Mucosa of stomach (tissue), 1 donor: ENCODE results near the gene GAB3.

Experiments used
- H3K27me3 ChIP-seq: one replicate; pipeline ENCODE4 v1.7.0; 2013; ENCODE audit warnings: mild to moderate bottlenecking, low read length; ENCODE audit not compliant: control insufficient read depth, insufficient read depth
- H3K36me3 ChIP-seq: one replicate; pipeline ENCODE4 v1.7.0; 2013; ENCODE audit warnings: low read length; ENCODE audit not compliant: control insufficient read depth, insufficient read depth
- H3K4me1 ChIP-seq: one replicate; pipeline ENCODE4 v1.7.0; 2013; ENCODE audit warnings: mild to moderate bottlenecking, low read length; ENCODE audit not compliant: control insufficient read depth, insufficient read depth
- H3K4me3 ChIP-seq: one replicate; pipeline ENCODE4 v1.7.0; 2013; ENCODE audit warnings: low read length
- H3K9ac ChIP-seq: one replicate; pipeline ENCODE4 v1.7.0; 2013; ENCODE audit warnings: mild to moderate bottlenecking, low read length, moderate library complexity
- H3K9me3 ChIP-seq: one replicate; pipeline ENCODE4 v1.7.0; 2013; ENCODE audit warnings: mild to moderate bottlenecking, low read length, moderate library complexity; ENCODE audit not compliant: control insufficient read depth
- donor health status: Pancreatic carcinoma.

Gene GAB3

DNA sequence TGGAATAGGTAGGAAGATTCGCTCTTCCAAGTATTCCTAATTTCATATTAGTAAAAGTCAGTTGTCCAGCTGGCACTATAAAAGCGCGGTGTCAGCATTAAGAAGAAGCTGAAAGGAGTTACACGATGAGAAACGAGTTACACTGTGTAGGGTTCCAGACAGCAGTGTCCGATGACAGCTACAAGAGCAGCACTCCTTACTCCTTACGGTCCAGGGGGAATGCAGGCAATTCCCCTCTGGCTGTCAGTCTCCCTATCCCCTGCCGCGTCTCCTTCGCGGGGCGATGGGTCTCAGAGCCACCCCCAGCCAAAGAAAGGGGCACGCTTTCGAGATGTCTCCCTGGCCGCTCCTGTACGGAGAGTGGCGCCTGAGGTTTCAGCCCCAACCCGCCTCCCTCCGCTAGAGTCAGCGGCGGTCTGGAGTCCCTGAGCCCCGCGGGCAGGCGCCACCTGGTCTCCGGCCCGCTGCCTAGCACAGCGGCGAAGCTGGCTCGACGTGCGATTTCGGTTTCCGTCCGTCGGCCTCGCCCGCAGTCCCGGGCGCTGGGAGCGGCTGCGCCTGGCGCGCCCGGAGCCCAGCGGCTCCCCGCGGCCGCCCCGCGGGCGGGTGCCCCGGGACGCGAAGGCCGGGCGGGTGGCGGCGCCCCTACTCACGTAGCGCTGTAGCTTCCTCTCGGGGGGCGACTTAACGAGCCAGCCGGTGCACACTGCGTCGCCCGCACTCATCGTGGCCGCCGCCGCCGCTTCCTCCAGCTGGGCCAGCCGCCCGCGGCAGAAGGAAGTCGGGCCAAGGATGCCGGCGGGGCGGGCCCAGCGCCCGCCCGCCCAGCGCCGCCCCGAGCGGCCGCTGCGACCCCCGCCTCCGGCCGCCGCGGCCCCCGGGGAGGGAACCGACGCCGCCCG is at the start of gene GAB3:
Gene GAB3, minus strand, starts transcription at position 777 of the 902 bp plus-strand sequence. Its CDS starts 52 bp downstream, at position 725.
- Histone ChIP-seq H3K4me1 (peaks cover 11% of the 10 kb centered on the region), H3K9ac (peak within 1 kb of the TSS; percentile 39), H3K9me3 (no peaks in the 10 kb centered on the region), H3K4me3 (peak within 1 kb of the TSS; percentile 31), H3K36me3 (no peaks in the 10 kb centered on the region), H3K27me3 (peaks cover 32% of the 10 kb centered on the region)

- Histone ChIP-seq H3K36me3 (no peaks in the 10 kb centered on the region), H3K27me3 (peaks cover 8% of the 10 kb centered on the region), H3K9ac (no peak overlapping the region), H3K4me1 (peaks cover 18% of the 10 kb centered on the region), H3K4me3 (no peak overlapping the region), H3K9me3 (no peaks in the 10 kb centered on the region)
Measured at GRCh38 chrX:154799556-154800348, 48.9 kb upstream of the GAB3 start.

DNA sequence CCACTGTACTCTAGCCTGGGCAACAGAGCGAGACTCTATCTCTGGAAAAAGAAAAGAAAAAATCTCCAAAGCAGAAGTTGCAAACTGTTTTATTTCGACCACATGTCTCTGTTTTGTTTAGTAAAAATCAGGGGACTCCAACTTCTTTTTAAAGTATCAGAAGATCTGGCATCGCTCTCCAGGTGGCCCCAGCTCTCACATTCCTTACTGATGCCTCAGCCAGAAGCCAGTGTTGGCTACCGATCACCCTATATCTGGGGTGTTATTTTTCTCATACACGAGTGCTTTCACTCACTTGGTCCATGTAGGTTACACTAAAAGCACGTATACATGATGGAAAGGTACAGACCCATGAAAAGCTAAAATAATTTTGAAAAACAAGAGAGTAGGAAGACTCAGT is 46.1 kb upstream of the GAB3 start:
- Histone ChIP-seq H3K36me3 (no peaks in the 10 kb centered on the region), H3K27me3 (no peaks in the 10 kb centered on the region), H3K4me1 (peaks cover 18% of the 10 kb centered on the region), H3K9ac (no peak overlapping the region), H3K9me3 (no peaks in the 10 kb centered on the region), H3K4me3 (no peak overlapping the region)

GRCh38 chrX:154795016-154795415 is 44.1 kb upstream of the GAB3 start:
- Histone ChIP-seq H3K36me3 (no peaks in the 10 kb centered on the region), H3K27me3 (no peaks in the 10 kb centered on the region), H3K4me3 (no peak overlapping the region), H3K9ac (no peak overlapping the region), H3K4me1 (peaks cover 12% of the 10 kb centered on the region), H3K9me3 (no peaks in the 10 kb centered on the region)

DNA sequence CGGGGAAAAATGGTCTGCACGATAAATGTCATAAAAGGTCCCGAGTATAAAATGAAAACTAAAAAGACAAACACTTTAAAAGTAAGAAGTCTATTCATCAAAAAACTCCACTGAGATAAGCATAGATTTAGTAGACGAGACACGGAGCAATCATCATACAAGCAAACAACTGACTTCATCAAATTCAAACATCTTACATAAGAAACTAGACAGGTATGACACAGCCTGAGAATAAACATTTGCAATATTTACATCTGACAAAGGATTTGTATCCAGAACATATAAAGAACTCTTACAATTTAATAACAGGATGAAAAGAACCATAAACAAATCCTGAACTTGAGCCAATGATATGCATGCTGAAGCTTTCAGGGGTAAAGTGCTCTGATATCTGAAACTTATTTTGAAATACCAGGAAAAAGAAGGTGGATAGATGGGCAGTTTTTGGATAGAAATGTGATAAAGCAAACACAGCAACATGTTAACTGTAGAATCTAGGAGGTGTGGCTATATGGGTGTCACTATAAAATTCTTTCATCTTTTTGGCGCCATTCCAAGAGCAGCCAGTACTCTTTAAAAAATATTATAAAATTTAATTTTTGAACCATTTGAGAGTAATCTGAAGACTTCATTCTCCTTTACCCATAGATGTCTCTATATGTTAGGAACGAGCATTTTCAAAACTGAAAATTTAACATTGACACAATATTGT is 42.4 kb upstream of the GAB3 start:
- H3K4me3 ChIP-seq = no peak overlapping the region
- no peaks in the 10 kb centered on the region for H3K36me3 ChIP-seq
- no peaks in the 10 kb centered on the region for H3K4me1 ChIP-seq
- H3K9ac ChIP-seq = no peak overlapping the region
- no peaks in the 10 kb centered on the region for H3K9me3 ChIP-seq
- no peaks in the 10 kb centered on the region for H3K27me3 ChIP-seq

- no peak overlapping the region for H3K4me3 ChIP-seq
- H3K27me3 ChIP-seq = no peaks in the 10 kb centered on the region
- H3K9me3 ChIP-seq = no peaks in the 10 kb centered on the region
- no peaks in the 10 kb centered on the region for H3K4me1 ChIP-seq
- H3K9ac ChIP-seq = no peak overlapping the region
- no peaks in the 10 kb centered on the region for H3K36me3 ChIP-seq
Measured at GRCh38 chrX:154791939-154792338, 41.1 kb upstream of the GAB3 start.

- Histone ChIP-seq H3K4me3 (no peak overlapping the region), H3K27me3 (no peaks in the 10 kb centered on the region), H3K4me1 (no peaks in the 10 kb centered on the region), H3K36me3 (no peaks in the 10 kb centered on the region), H3K9ac (no peak overlapping the region), H3K9me3 (no peaks in the 10 kb centered on the region)
Measured at GRCh38 chrX:154791467-154791866, 40.6 kb upstream of the GAB3 start.

DNA sequence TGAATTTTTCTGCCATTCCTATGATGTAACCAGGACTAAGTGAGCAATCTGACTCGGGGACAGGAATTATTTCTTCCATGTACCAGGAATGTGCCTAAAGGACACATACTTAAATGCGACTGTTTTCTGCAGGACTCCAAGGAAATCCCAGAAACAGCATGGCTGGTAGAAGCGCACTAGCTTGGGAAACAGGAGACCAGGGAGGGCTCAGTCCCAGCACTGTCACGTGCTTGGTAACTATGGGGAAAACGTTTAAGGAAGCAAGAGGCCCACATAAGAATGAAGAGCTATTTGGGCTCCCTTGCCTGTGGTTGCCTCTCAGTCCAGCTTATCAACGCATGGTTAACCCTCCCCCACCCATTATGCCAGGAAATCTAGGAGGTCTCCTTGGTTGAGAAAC is 34.8 kb upstream of the GAB3 start:
- H3K9ac ChIP-seq = no peak overlapping the region
- H3K9me3 ChIP-seq = no peaks in the 10 kb centered on the region
- no peak overlapping the region for H3K4me3 ChIP-seq
- H3K4me1 ChIP-seq = no peaks in the 10 kb centered on the region
- no peaks in the 10 kb centered on the region for H3K27me3 ChIP-seq
- no peaks in the 10 kb centered on the region for H3K36me3 ChIP-seq

- Histone ChIP-seq H3K36me3 (no peaks in the 10 kb centered on the region), H3K9me3 (no peaks in the 10 kb centered on the region), H3K4me3 (no peak overlapping the region), H3K4me1 (no peaks in the 10 kb centered on the region), H3K9ac (no peak overlapping the region), H3K27me3 (no peaks in the 10 kb centered on the region)
Measured at GRCh38 chrX:154784149-154784995, 33.5 kb upstream of the GAB3 start.

GRCh38 chrX:154780968-154781367 is 30.1 kb upstream of the GAB3 start:
- Histone ChIP-seq H3K27me3 (no peaks in the 10 kb centered on the region), H3K36me3 (no peaks in the 10 kb centered on the region)

GRCh38 chrX:154779261-154779660 is 28.4 kb upstream of the GAB3 start:
- no peak overlapping the region for H3K9ac ChIP-seq
- H3K36me3 ChIP-seq = peaks cover under 1% of the 10 kb centered on the region
- H3K4me3 ChIP-seq = no peak overlapping the region
- H3K4me1 ChIP-seq = no peaks in the 10 kb centered on the region
- no peaks in the 10 kb centered on the region for H3K27me3 ChIP-seq
- H3K9me3 ChIP-seq = no peaks in the 10 kb centered on the region

More at GRCh38 chrX:154780968-154781367, 30.1 kb upstream of the GAB3 start:
- no peak overlapping the region for H3K4me3 ChIP-seq
- H3K9me3 ChIP-seq = no peaks in the 10 kb centered on the region
- H3K9ac ChIP-seq = no peak overlapping the region
- H3K4me1 ChIP-seq = no peaks in the 10 kb centered on the region
